SKM-1 (cell line): ENCODE data around the gene BRAP.
"Not testable (repeated sequence)": the region's sequence is repeated elsewhere in the genome, so short reads cannot be mapped to it uniquely, and the experiment has no call there.

Experiments
- DNase-seq: peaks from one replicate; lab custom pipeline; 2025; ENCODE audit not compliant: unreplicated experiment; lab: John Stamatoyannopoulos, UW

The BRAP gene

DNA sequence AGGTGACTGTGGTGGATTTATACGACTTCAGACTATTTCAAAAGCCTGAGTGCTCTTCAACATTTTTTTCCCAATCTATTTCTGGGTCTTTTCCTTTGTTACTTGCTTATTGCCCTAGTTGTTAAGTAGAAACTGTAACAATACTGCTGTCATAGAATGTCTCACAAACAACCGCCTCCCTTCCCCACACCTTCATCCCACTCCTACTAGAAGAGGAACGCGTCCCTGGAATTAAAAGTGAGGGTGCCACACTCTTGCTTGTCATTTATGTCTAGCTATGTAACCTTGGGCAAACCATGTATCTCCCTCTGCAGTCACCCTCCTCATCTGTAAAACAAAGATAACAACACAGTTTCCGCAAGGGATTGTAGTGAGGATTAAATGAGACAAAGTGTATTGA, 8.6 kb downstream of the BRAP start:
- DNase-seq = no peak

- no peak for DNase-seq
These were observed 12.3 kb downstream of the BRAP start for GRCh38 chr12:111673503-111673902.

- no peak for DNase-seq
These were observed 12.9 kb downstream of the BRAP start for GRCh38 chr12:111672822-111673381.

GRCh38 chr12:111664961-111665865, 20.5 kb downstream of the BRAP start:
- DNase-seq = no peak

DNA sequence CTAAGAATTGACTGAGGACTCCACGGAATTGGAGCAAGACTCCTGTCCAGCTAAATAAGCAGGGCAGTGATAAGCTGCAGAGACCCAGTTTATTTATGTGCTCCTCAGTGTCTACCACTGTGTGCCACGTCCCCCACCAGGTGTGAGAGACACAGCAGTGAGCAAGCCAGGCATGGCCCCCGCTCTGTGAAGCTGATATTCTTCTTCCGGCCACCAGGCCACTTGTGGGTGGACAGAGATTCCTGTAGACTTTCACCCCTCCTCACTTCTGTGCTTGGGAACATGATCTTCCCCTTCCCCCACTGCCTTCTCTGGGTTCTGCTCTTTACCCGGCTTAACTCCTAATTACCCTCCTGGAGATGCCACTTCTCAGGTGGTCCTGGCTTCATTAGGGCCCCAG, 21.3 kb downstream of the BRAP start:
- no peak for DNase-seq

DNA sequence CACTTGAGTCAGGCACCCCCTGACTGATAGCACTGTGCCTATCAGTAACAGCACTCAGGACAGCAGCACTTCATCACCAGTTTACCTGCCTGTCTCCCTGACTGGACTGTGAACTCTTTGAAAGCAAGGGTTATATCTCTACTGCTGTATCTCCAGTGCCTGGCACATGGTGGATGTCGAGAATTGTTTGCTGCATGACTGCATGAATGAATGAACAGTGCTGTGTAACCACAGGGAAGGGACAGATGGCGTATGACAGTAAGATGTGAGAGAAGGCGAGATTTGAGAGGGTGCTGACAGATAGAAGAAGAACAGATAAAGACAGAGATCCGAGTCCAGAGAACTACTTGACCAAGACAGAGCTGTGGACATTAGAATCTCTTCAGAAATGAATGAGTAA, 29.7 kb downstream of the BRAP start:
- no peak for DNase-seq

GRCh38 chr12:111655356-111655755, 30.4 kb downstream of the BRAP start:
- DNase-seq = no peak

- no peak for DNase-seq
These were observed 32.2 kb downstream of the BRAP start for GRCh38 chr12:111653596-111653995.

DNA sequence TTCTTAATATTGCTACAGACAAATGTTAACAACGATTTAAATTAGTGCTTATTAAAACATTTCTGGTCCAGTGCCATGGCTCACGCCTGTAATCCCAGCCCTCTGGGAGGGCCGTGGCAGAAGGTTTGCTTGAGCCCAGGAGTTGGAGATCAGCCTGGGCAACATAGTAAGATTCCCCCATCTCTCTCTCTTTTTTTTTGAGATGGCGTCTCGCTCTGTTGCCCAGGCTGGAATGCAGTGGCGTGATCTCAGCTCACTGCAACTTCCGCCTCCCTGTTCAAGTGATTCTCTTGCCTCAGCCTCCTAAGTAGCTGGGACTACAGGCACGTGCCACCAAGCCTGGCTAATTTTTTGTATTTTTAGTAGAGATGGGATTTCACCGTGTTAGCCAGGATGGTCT, 33.2 kb downstream of the BRAP start:
- not testable (repeated sequence) for DNase-seq

DNA sequence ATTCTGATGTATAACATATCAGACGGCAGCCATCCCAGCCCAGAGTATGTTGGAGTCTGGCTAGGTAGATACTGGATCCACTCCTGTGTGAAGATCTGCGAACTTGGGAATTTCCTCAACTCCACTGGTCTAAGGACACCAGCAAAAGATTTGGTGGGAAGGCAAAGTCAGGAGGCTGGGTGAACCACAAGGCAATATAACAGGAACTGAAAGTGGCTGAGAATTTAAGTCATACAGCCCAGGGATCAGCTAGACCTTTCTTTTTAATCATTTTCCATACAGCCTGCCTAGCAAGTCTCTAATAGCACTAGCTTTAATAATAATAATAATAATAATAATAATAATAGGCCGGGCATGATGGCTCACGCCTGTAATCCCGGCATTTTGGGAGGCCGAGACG, 34.8 kb downstream of the BRAP start:
- DNase-seq = no peak

- no peak for DNase-seq
These were observed 40.3 kb downstream of the BRAP start for GRCh38 chr12:111645433-111645832.

GRCh38 chr12:111643427-111643826, 42.3 kb downstream of the BRAP start:
- no peak for DNase-seq

DNA sequence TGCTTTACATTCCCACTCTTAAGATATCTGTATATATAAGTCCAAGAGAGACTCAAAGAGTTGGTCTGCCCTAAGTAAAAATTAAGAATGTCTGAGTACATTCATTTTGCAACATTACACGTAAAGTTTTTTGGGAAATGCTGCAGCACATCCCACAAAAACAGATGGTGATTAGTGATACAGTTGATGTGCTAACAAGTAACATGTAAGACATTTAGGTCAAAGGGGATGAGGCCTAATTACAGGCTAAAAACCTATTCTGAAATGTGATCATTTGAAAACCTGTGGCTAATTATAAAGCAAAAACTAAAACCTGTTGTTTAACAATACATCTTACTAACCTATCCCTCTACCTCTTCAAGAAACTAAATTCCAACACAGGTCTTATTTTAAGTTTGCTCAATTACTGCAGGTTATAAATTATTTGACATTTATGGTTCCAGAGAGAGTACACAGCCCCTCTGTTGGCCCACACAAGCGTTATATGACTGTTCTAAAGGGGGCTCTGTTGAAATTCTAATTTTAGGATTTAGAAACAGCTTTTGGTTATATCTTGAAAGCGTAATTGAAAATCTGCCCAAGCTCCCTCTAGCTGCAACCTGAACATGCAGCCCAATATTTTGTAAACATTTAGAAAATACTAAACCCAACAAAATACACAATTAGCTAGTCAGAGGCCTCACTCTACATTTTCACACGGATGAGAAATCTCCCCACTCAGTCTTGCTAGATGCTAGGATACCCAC, 42.9 kb downstream of the BRAP start:
- no peak for DNase-seq

GRCh38 chr12:111640506-111640905, 45.2 kb downstream of the BRAP start:
- no peak for DNase-seq

DNA sequence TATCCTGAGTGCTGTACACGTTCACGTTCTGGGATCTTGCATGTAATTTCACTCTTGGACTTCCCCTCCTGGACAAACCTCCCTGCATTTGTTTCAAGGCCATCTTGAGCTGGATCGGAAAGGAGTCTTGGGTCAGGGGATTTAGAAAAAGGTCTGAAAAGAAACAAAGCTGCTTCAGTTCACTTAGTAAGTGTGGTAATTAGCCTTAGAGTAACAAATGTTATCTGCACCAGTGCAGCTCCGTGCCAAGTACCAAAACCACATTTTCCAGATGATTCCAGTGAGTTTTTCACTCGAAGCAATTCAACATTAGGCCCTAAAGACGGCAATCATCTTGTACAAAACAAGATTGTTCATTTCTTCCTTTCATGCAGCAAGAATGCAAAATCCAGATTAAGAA, 47.2 kb downstream of the BRAP start:
- DNase-seq = no peak

DNA sequence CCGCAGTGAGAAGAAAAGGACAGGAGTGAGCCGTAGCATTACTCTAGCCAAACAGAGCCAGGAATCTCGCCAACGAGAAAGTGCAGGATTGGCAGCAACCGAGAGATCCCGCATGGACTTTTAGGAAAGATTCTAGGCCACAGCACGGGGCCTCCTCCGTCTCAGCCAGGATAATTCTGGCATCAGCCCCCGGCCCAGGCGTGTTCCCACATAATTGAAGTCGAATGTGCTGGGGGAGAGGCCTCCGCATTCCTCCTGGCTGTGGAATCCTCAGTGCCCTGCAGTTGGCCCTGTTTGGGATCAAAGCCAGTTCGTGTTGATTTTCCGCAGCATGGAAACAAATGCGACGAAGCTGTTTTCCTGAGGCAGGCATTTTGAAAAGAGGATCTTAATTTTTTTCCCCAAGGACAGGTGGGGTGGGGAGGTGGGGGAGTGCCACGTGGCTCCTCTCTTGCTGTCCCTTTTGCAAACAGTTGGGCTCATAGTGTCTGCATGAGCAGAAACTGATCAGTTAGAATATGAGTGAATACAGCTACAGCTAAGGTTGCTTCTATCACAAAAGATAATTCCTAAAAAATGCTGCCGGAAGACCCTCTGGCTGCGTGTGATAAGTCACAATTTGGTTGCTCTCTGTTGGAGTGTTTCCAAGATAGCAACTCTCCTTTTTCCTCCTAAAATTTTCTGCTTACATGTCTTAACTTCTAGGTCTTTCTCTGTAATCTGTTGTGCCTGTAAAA, 49.4 kb downstream of the BRAP start:
- DNase-seq = no peak

- DNase-seq = no peak
These were observed 50.2 kb downstream of the BRAP start for GRCh38 chr12:111635524-111635923.

GRCh38 chr12:111628505-111629260, 57.1 kb downstream of the BRAP start:
- DNase-seq = no peak

GRCh38 chr12:111626230-111626629, 59.5 kb downstream of the BRAP start:
- no peak for DNase-seq

- no peak for DNase-seq
These were observed 61.2 kb downstream of the BRAP start for GRCh38 chr12:111624540-111624939.

- DNase-seq = not testable (repeated sequence)
These were observed 67.9 kb downstream of the BRAP start for GRCh38 chr12:111617841-111618240.
